ENCODE results near the gene GOT2. TPM values are rescaled to one million over a fixed set of nuclear protein-coding genes. Genes with fewer than 3 reads are reported as not detected.
"Not testable (repeated sequence)": the region's sequence is repeated elsewhere in the genome, so short reads cannot be mapped to it uniquely, and the experiment has no call there.

GOT2 gene
- polyA plus RNA-seq, 1 of the 3 experiments (the other 2 are of a cell fraction), result 69.2 TPM

DNA sequence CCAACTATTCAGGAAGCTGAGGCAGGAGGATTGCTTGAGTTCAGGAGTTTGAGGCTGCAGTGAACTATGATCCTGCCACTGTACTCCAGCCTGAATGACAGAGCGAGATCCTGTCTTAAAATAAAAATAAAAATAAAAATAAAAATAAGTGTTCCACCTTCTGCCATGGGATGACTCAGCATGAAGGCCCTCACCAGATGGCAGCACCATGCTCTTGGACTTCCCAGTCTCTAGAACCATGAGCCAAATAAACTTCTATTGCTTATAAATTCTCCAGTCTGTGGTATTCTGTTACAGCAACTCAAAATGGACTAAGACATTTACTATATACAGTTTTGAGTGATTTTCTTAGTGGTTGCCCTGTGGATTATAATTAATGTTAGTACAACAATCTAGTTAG is 41.7 kb downstream of the GOT2 start:
- ChIA-PET CTCF (no interaction called here), POLR2A (interaction anchor here (1.2 kb wide), 1 partner anchor 8 kb away, joined by 4 read pairs; the partner anchor contains the start of gene SLC38A7)
- no peak overlapping the region for H3K4me2 ChIP-seq
- no peaks in the 10 kb centered on the region for H3K36me3 ChIP-seq (replicated peaks in 1 of 2; ENCODE audit: control insufficient read depth in 1 of 2, insufficient read depth in 2 of 2, low read length in 1 of 2)
- no peaks in the 10 kb centered on the region for H3K79me2 ChIP-seq (ENCODE audit: insufficient read depth)
- H3F3A ChIP-seq (replicated peaks; ENCODE audit: insufficient read depth), result no peaks in the 10 kb centered on the region
- H3K9me2 ChIP-seq, result no peaks in the 10 kb centered on the region
- H3K27me3 ChIP-seq (ENCODE audit: insufficient read depth), result no peaks in the 10 kb centered on the region
- no peaks in the 10 kb centered on the region for H3K9me3 ChIP-seq
- H4K20me1 ChIP-seq (ENCODE audit: insufficient read depth), result no peaks in the 10 kb centered on the region
- no peak for TF ChIP-seq MEF2A (IDR thresholded peaks at IDR 0.05; ENCODE audit: borderline replicate concordance, low read depth)
- TF ChIP-seq SIN3A (IDR thresholded peaks at IDR 0.05; ENCODE audit: borderline replicate concordance, low read depth, low read length), result no peak
- no peak for TF ChIP-seq MXI1 (IDR thresholded peaks at IDR 0.05; ENCODE audit: low read depth, low read length)
- TF ChIP-seq YY1 (IDR thresholded peaks at IDR 0.05; ENCODE audit: low read depth), result no peak
- no peak for TF ChIP-seq ELF1 (IDR thresholded peaks at IDR 0.05)
- no peak for TF ChIP-seq RFX5 (IDR thresholded peaks at IDR 0.05; ENCODE audit: low read length)
- TF ChIP-seq EZH2phosphoT487 (IDR thresholded peaks at IDR 0.05; ENCODE audit: borderline replicate concordance, low read depth), result no peak
- TF ChIP-seq, protein P1, sequence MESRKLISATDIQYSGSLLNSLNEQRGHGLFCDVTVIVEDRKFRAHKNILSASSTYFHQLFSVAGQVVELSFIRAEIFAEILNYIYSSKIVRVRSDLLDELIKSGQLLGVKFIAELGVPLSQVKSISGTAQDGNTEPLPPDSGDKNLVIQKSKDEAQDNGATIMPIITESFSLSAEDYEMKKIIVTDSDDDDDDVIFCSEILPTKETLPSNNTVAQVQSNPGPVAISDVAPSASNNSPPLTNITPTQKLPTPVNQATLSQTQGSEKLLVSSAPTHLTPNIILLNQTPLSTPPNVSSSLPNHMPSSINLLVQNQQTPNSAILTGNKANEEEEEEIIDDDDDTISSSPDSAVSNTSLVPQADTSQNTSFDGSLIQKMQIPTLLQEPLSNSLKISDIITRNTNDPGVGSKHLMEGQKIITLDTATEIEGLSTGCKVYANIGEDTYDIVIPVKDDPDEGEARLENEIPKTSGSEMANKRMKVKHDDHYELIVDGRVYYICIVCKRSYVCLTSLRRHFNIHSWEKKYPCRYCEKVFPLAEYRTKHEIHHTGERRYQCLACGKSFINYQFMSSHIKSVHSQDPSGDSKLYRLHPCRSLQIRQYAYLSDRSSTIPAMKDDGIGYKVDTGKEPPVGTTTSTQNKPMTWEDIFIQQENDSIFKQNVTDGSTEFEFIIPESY (IDR thresholded peaks at IDR 0.05; ENCODE audit: borderline replicate concordance, low read depth), result no peak
- TF ChIP-seq, protein P2, sequence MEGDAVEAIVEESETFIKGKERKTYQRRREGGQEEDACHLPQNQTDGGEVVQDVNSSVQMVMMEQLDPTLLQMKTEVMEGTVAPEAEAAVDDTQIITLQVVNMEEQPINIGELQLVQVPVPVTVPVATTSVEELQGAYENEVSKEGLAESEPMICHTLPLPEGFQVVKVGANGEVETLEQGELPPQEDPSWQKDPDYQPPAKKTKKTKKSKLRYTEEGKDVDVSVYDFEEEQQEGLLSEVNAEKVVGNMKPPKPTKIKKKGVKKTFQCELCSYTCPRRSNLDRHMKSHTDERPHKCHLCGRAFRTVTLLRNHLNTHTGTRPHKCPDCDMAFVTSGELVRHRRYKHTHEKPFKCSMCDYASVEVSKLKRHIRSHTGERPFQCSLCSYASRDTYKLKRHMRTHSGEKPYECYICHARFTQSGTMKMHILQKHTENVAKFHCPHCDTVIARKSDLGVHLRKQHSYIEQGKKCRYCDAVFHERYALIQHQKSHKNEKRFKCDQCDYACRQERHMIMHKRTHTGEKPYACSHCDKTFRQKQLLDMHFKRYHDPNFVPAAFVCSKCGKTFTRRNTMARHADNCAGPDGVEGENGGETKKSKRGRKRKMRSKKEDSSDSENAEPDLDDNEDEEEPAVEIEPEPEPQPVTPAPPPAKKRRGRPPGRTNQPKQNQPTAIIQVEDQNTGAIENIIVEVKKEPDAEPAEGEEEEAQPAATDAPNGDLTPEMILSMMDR (IDR thresholded peaks at IDR 0.05), result no peak
- no peak for TF ChIP-seq POLR2AphosphoS5 (IDR thresholded peaks at IDR 0.05; ENCODE audit: low read depth, low read length)
- TF ChIP-seq, protein P3, sequence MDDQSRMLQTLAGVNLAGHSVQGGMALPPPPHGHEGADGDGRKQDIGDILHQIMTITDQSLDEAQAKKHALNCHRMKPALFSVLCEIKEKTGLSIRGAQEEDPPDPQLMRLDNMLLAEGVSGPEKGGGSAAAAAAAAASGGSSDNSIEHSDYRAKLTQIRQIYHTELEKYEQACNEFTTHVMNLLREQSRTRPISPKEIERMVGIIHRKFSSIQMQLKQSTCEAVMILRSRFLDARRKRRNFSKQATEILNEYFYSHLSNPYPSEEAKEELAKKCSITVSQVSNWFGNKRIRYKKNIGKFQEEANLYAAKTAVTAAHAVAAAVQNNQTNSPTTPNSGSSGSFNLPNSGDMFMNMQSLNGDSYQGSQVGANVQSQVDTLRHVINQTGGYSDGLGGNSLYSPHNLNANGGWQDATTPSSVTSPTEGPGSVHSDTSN (IDR thresholded peaks at IDR 0.05), result no peak
- TF ChIP-seq, protein P4, sequence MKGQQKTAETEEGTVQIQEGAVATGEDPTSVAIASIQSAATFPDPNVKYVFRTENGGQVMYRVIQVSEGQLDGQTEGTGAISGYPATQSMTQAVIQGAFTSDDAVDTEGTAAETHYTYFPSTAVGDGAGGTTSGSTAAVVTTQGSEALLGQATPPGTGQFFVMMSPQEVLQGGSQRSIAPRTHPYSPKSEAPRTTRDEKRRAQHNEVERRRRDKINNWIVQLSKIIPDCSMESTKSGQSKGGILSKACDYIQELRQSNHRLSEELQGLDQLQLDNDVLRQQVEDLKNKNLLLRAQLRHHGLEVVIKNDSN (IDR thresholded peaks at IDR 0.05; ENCODE audit: borderline replicate concordance, low read depth), result no peak
- no peak for TF ChIP-seq GABPA (IDR thresholded peaks at IDR 0.05; ENCODE audit: low read depth)
- TF ChIP-seq, protein P5, sequence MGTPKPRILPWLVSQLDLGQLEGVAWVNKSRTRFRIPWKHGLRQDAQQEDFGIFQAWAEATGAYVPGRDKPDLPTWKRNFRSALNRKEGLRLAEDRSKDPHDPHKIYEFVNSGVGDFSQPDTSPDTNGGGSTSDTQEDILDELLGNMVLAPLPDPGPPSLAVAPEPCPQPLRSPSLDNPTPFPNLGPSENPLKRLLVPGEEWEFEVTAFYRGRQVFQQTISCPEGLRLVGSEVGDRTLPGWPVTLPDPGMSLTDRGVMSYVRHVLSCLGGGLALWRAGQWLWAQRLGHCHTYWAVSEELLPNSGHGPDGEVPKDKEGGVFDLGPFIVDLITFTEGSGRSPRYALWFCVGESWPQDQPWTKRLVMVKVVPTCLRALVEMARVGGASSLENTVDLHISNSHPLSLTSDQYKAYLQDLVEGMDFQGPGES (IDR thresholded peaks at IDR 0.05; ENCODE audit: low read depth, low read length), result no peak
- no peak for TF ChIP-seq NRF1 (IDR thresholded peaks at IDR 0.05; ENCODE audit: low read depth, low read length)
- TF ChIP-seq EP300 (IDR thresholded peaks at IDR 0.05; ENCODE audit: borderline replicate concordance in 1 of 2, low read depth in 1 of 2, low read length in 1 of 2), result no peak
- TF ChIP-seq SMC3 (IDR thresholded peaks at IDR 0.05; ENCODE audit: low read depth, low read length), result no peak
- no peak for TF ChIP-seq RAD21 (IDR thresholded peaks at IDR 0.05; ENCODE audit: low read length)
- TF ChIP-seq TAF1 (IDR thresholded peaks at IDR 0.05; ENCODE audit: borderline replicate concordance, low read depth, low read length), result no peak
- H3K27ac ChIP-seq (ENCODE audit: low read depth in 2 of 2, low read length in 1 of 2), result no peak overlapping the region
- H3K4me3 ChIP-seq (ENCODE audit: low read depth in 2 of 2, low read length in 1 of 2), result no peak overlapping the region
- 82% methylated on average over 1 of the region's 1 CpG for WGBS (ENCODE audit: low lambda C conversion rate)
- no peak overlapping the region for H2AFZ ChIP-seq (ENCODE audit: low read depth)
- H3K4me1 ChIP-seq (ENCODE audit: control insufficient read depth in 1 of 2, insufficient read depth in 2 of 2, low read depth in 1 of 2, low read length in 1 of 2), result no peaks in the 10 kb centered on the region
- no peak for DNase-seq
- H3K9ac ChIP-seq, result no peak overlapping the region

DNA sequence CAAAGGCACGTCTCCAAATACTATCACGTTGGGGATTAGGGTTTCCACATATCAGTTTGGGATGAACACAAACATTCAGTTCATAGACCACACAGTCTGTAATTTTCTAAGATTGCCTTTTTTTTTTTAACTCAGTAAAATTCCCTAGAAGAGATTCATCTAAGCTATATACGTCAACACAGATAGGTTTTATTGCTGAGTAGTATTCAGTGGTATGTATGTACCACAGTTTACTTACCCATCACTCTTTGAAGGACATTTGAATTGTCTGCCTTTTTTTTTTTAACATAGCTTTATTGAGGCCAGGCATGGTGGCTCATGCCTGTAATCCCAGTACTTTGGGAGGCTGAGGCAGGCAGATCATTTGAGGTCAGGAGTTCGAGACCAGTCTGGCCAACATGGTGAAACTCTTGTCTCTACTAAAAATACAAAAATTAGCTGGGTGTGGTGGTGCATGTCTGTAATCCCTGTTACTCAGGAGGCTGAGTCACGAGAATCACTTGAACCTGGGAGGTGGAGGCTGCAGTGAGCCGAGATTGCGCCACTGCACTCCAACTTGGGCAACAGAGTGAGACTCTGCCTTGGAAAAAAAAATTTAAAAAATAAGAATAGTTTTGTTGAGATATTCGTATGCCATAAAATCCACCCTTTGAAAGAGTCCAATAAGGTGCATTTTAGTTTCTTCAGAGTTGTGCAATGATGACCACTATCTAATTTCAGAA is 47.0 kb downstream of the GOT2 start:
- H3K4me2 ChIP-seq; H3K9me3 ChIP-seq; CTCF ChIA-PET; H3K36me3 ChIP-seq (replicated peaks in 1 of 2; ENCODE audit: control insufficient read depth in 1 of 2, insufficient read depth in 2 of 2, low read length in 1 of 2); H3K27me3 ChIP-seq (ENCODE audit: insufficient read depth); POLR2A ChIA-PET; H3K4me3 ChIP-seq (ENCODE audit: low read depth in 2 of 2, low read length in 1 of 2); H3K27ac ChIP-seq (ENCODE audit: low read depth in 2 of 2, low read length in 1 of 2); H2AFZ ChIP-seq (ENCODE audit: low read depth); H4K20me1 ChIP-seq (ENCODE audit: insufficient read depth); H3K9ac ChIP-seq; H3F3A ChIP-seq (replicated peaks; ENCODE audit: insufficient read depth); H3K9me2 ChIP-seq; DNase-seq: not testable (repeated sequence)
- WGBS (ENCODE audit: low lambda C conversion rate), result 53% methylated on average over 8 of the region's 8 CpGs
- Histone ChIP-seq H3K79me2 (ENCODE audit: insufficient read depth) (peaks cover 22% of the 10 kb centered on the region), H3K4me1 (ENCODE audit: control insufficient read depth in 1 of 2, insufficient read depth in 2 of 2, low read depth in 1 of 2, low read length in 1 of 2) (peaks cover 4 to 15% of the 10 kb centered on the region in 2 experiments; a peak in 2 of 4 replicates)
